ENCODE data around the gene PPIE. TPM values are rescaled to one million over a fixed set of nuclear protein-coding genes. Genes with fewer than 3 reads are reported as not detected.

The PPIE gene
- total and polyA plus RNA-seq, 2 experiments from 2014 or later: 27.8 to 51.9 TPM

GRCh38 chr1:39758556-39759435 is 20.1 kb downstream of the PPIE start (continued):
- TF ChIP-seq STAT1 (IDR thresholded peaks at IDR 0.05; ENCODE audit: unreplicated experiment) (no peak), ZNF331 (CRISPR knock-in tag; IDR thresholded peaks at IDR 0.05; ENCODE audit: low read depth) (no peak), ETS1 (IDR thresholded peaks at IDR 0.05) (no peak), ZNF114 (CRISPR knock-in tag; IDR thresholded peaks at IDR 0.05) (no peak), EZH2 (IDR thresholded peaks at IDR 0.05; ENCODE audit: low read depth, unreplicated experiment) (no peak), REST (IDR thresholded peaks at IDR 0.05; ENCODE audit: unreplicated experiment) (no peak), JUNB (IDR thresholded peaks at IDR 0.05; ENCODE audit: unreplicated experiment) (no peak), EZH2phosphoT487 (IDR thresholded peaks at IDR 0.05; ENCODE audit: unreplicated experiment) (no peak), CTCF (conservative IDR thresholded peaks at IDR 0.05; ENCODE audit: low read depth in 2 of 2) (no peak), NANOG (IDR thresholded peaks at IDR 0.05; ENCODE audit: borderline replicate concordance) (no peak), CREB1 (CRISPR knock-in tag; IDR thresholded peaks at IDR 0.05; ENCODE audit: low read depth) (no peak), POLR2AphosphoS5 (IDR thresholded peaks at IDR 0.05; ENCODE audit: low read depth) (no peak)

DNA sequence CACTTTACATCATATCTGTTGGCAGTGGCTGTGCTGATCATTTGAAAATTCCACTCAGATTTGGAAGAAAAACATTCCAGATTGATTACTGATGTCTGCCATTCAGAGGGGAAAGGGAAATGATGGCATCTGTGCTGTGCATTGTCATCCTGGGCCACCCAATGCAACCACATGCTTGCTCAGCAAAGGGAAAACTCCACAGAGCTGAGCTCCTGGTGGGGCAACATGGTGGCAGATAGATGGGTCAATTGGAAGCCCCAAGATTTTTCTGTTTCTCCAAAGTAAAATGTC is 20.7 kb downstream of the PPIE start:
- peaks cover 15% of the 10 kb centered on the region; the same call in 2 of the 3 replicates for H3K9me3 Mint-ChIP-seq
- ATAC-seq (no peak), DNase-seq (ENCODE audit: low spot score) (no peak)
- H3K4me1 ChIP-seq (ENCODE audit: insufficient read depth): no peaks in the 10 kb centered on the region
- H3K27ac Mint-ChIP-seq: no peak overlapping the region
- 0 out of 2 replicates have a peak, but pooled peaks cover 3% of the 10 kb centered on the region for H4K20me1 ChIP-seq (replicated peaks; ENCODE audit: insufficient read depth)
- no peaks in the 10 kb centered on the region for H3K27me3 ChIP-seq (ENCODE audit: insufficient read depth)
- no peak overlapping the region for H3K27ac ChIP-seq (ENCODE audit: low read depth)
- H3K9me2 ChIP-seq (ENCODE audit: insufficient read depth): no peaks in the 10 kb centered on the region
- H3K4me1 Mint-ChIP-seq: no peaks in the 10 kb centered on the region; the same call in 2 of the 3 replicates
- no peak overlapping the region for H2AFZ ChIP-seq
- peaks cover 31% of the 10 kb centered on the region for H3K36me3 Mint-ChIP-seq (ENCODE audit: low read depth)
- H3F3A ChIP-seq (replicated peaks; ENCODE audit: low read depth): no peaks in the 10 kb centered on the region
- no peaks in the 10 kb centered on the region for H3K79me2 ChIP-seq (replicated peaks; ENCODE audit: insufficient read depth)
- no peaks in the 10 kb centered on the region for H3K36me3 ChIP-seq (ENCODE audit: insufficient read depth)
- H3K4me3 ChIP-seq: no peak overlapping the region
- no peak overlapping the region for H3K4me2 ChIP-seq
- peaks cover 3% of the 10 kb centered on the region for H3K27me3 Mint-ChIP-seq (ENCODE audit: insufficient read depth, low read depth, poor library complexity)
- no peak overlapping the region; the same call in 2 of the 3 replicates for H3K4me3 Mint-ChIP-seq
- TF ChIP-seq STAT1 (IDR thresholded peaks at IDR 0.05; ENCODE audit: unreplicated experiment) (no peak), CTCF (conservative IDR thresholded peaks at IDR 0.05; ENCODE audit: low read depth in 2 of 2) (no peak), JUNB (IDR thresholded peaks at IDR 0.05; ENCODE audit: unreplicated experiment) (no peak), REST (IDR thresholded peaks at IDR 0.05; ENCODE audit: unreplicated experiment) (no peak), ZNF114 (CRISPR knock-in tag; IDR thresholded peaks at IDR 0.05) (no peak), CREB1 (CRISPR knock-in tag; IDR thresholded peaks at IDR 0.05; ENCODE audit: low read depth) (no peak), NANOG (IDR thresholded peaks at IDR 0.05; ENCODE audit: borderline replicate concordance) (no peak), ZNF331 (CRISPR knock-in tag; IDR thresholded peaks at IDR 0.05; ENCODE audit: low read depth) (no peak)
